Astrocyte of the cerebellum (primary cell): ENCODE data around the gene OPCML.

Experiments
- DNase-seq: peaks from one replicate; pipeline ENCODE4 v3.0.0-alpha.2; 2011; ENCODE audit warnings: low read depth
- H3K4me3 ChIP-seq: 2 replicates; pipeline ENCODE4 v1.5.1; 2011; ENCODE audit warnings: mild to moderate bottlenecking, low read depth, low read length, moderate library complexity
- CTCF ChIP-seq: IDR thresholded peaks from 2 replicates; pipeline ENCODE4 v1.5.1; 2012; ENCODE audit warnings: low read length, low read depth, moderate library complexity, mild to moderate bottlenecking; ENCODE audit errors: missing control alignments
- in situ Hi-C: cut with HindIII; loops from 2 replicates; pipeline ENCODE4 v1.10.0; 2017; ENCODE audit warnings: low sequenced_read_pairs

The OPCML gene

GRCh38 chr11:133503776-133504175 is 28.5 kb downstream of the OPCML start:
- DNase-seq = no peak
- TF ChIP-seq CTCF = no peak
- H3K4me3 ChIP-seq = no peak overlapping the region
- in situ Hi-C loops = no loop called here

- TF ChIP-seq CTCF = no peak
- no peak overlapping the region for H3K4me3 ChIP-seq
Measured at GRCh38 chr11:133503236-133503635, 29.1 kb downstream of the OPCML start.

GRCh38 chr11:133501643-133502539 is 30.4 kb downstream of the OPCML start:
- no peak for TF ChIP-seq CTCF
- H3K4me3 ChIP-seq = no peak overlapping the region
- DNase-seq = no peak
- in situ Hi-C loops = no loop called here

More at GRCh38 chr11:133503236-133503635, 29.1 kb downstream of the OPCML start:
- in situ Hi-C loops = no loop called here
- DNase-seq = no peak

GRCh38 chr11:133500936-133501335 is 31.4 kb downstream of the OPCML start:
- TF ChIP-seq CTCF = no peak
- in situ Hi-C loops = no loop called here
- no peak overlapping the region for H3K4me3 ChIP-seq
- no peak for DNase-seq

- TF ChIP-seq CTCF = no peak
- no peak for DNase-seq
- in situ Hi-C loops = no loop called here
- no peak overlapping the region for H3K4me3 ChIP-seq
Measured at GRCh38 chr11:133500435-133500834, 31.9 kb downstream of the OPCML start.

- no peak for TF ChIP-seq CTCF
- no peak overlapping the region for H3K4me3 ChIP-seq
- in situ Hi-C loops = no loop called here
- no peak for DNase-seq
Measured at GRCh38 chr11:133498969-133499368, 33.3 kb downstream of the OPCML start.
